ENCODE data around the gene BCR.

The BCR gene

GRCh38 chr22:23151827-23152226 is 28.5 kb upstream of the BCR start:
- DNase-seq (ENCODE audit: low read depth in 2 of 2): no peak

- DNase-seq (ENCODE audit: low read depth in 2 of 2): no peak
Observed at GRCh38 chr22:23152238-23153114, 27.8 kb upstream of the BCR start.

- DNase-seq (ENCODE audit: low read depth in 2 of 2): no peak
Observed at GRCh38 chr22:23153994-23154393, 26.3 kb upstream of the BCR start.

GRCh38 chr22:23154461-23154860 is 25.8 kb upstream of the BCR start:
- DNase-seq (ENCODE audit: low read depth in 2 of 2): no peak

GRCh38 chr22:23155143-23155542 is 25.2 kb upstream of the BCR start:
- DNase-seq (ENCODE audit: low read depth in 2 of 2): no peak

- no peak for DNase-seq (ENCODE audit: low read depth in 2 of 2)
Observed at GRCh38 chr22:23155831-23156230, 24.5 kb upstream of the BCR start.

GRCh38 chr22:23156286-23156685 is 24.0 kb upstream of the BCR start:
- DNase-seq (ENCODE audit: low read depth in 2 of 2): no peak

- no peak for DNase-seq (ENCODE audit: low read depth in 2 of 2)
Observed at GRCh38 chr22:23157560-23158515, 22.5 kb upstream of the BCR start.

- DNase-seq (ENCODE audit: low read depth in 2 of 2): no peak
Observed at GRCh38 chr22:23158516-23159290, 21.6 kb upstream of the BCR start.

GRCh38 chr22:23159291-23159630 is 21.0 kb upstream of the BCR start:
- no peak for DNase-seq (ENCODE audit: low read depth in 2 of 2)

- DNase-seq (ENCODE audit: low read depth in 2 of 2): no peak
Observed at GRCh38 chr22:23161029-23161428, 19.3 kb upstream of the BCR start.

- no peak for DNase-seq (ENCODE audit: low read depth in 2 of 2)
Observed at GRCh38 chr22:23161574-23161973, 18.7 kb upstream of the BCR start.

GRCh38 chr22:23163665-23164064 is 16.6 kb upstream of the BCR start:
- no peak for DNase-seq (ENCODE audit: low read depth in 2 of 2)

- no peak for DNase-seq (ENCODE audit: low read depth in 2 of 2)
Observed at GRCh38 chr22:23164091-23164490, 16.2 kb upstream of the BCR start.

GRCh38 chr22:23166042-23166831 is 14.1 kb upstream of the BCR start:
- no peak for DNase-seq (ENCODE audit: low read depth in 2 of 2)

- DNase-seq (ENCODE audit: low read depth in 2 of 2): no peak
Observed at GRCh38 chr22:23166841-23167616, 13.3 kb upstream of the BCR start.

- DNase-seq (ENCODE audit: low read depth in 2 of 2): no peak
Observed at GRCh38 chr22:23168391-23169042, 11.8 kb upstream of the BCR start.

- DNase-seq (ENCODE audit: low read depth in 2 of 2): no peak
Observed at GRCh38 chr22:23169043-23169406, 11.3 kb upstream of the BCR start.

- DNase-seq (ENCODE audit: low read depth in 2 of 2): no peak
Observed at GRCh38 chr22:23175817-23176644, 4.3 kb upstream of the BCR start.
